H1 (cell line): Measurements from ENCODE around the gene FAT1. TPM values are rescaled to one million over a fixed set of nuclear protein-coding genes. Genes with fewer than 3 reads are reported as not detected.

ENCODE experiments used
- CTCF ChIA-PET: fragments of 300-600 bp; sonication (Branson Sonifier 250); formaldehyde crosslinking; loops from one replicate; lab custom pipeline; 2021; ENCODE audit not compliant: partially characterized antibody; lab: Charles Lee
- POLR2A ChIA-PET: fragments of 300-600 bp; sonication (Branson Sonifier 250); formaldehyde crosslinking; loops from one replicate; lab custom pipeline; 2021; ENCODE audit warnings: inconsistent platforms; ENCODE audit not compliant: partially characterized antibody; lab: Charles Lee
- DNase-seq, 2 experiments: peaks; one replicate each; pipeline versions ENCODE4 v3.0.0 to v3.0.0-alpha.2; 2010 to 2022; ENCODE audit warnings: low spot score in 2 of 2, low read depth in 1 of 2, mixed read lengths in 1 of 2
- FAIRE-seq: peaks from 2 replicates; lab custom pipeline; 2011; peaks lifted over from hg19 to GRCh38; lab: Jason Lieb, UNC
- H2AFZ ChIP-seq: 2 replicates; pipeline ENCODE4 v1.8.1; 2012; ENCODE audit warnings: low read length, inconsistent platforms
- H2AK5ac ChIP-seq: 2 replicates; pipeline ENCODE4 v1.6.1; 2013; ENCODE audit warnings: low read depth, low read length
- H2BK120ac ChIP-seq: replicated peaks from 2 replicates; pipeline ENCODE3; 2013; ENCODE audit warnings: low read depth, low read length, inconsistent platforms
- H2BK12ac ChIP-seq: 2 replicates; pipeline ENCODE4 v1.6.1; 2013; ENCODE audit warnings: low read depth, low read length
- H2BK15ac ChIP-seq: 2 replicates; pipeline ENCODE4 v1.6.1; 2013; ENCODE audit warnings: low read length
- H2BK20ac ChIP-seq: 2 replicates; pipeline ENCODE4 v1.6.1; 2013; ENCODE audit warnings: low read length
- H2BK5ac ChIP-seq: 2 replicates; pipeline ENCODE4 v1.6.1; 2013; ENCODE audit warnings: low read depth, low read length
- H3K14ac ChIP-seq: 2 replicates; pipeline ENCODE4 v1.6.1; 2013; ENCODE audit warnings: inconsistent platforms; ENCODE audit not compliant: insufficient read length
- H3K18ac ChIP-seq: 2 replicates; pipeline ENCODE4 v1.6.1; 2013; ENCODE audit warnings: low read length; ENCODE audit errors: extremely low read depth
- H3K23ac ChIP-seq: 2 replicates; pipeline ENCODE4 v1.6.1; 2013; ENCODE audit warnings: inconsistent platforms; ENCODE audit not compliant: insufficient read length
- H3K23me2 ChIP-seq: 2 replicates; pipeline ENCODE4 v1.6.1; 2013; ENCODE audit warnings: low read depth, low read length
- H3K27ac ChIP-seq: 2 replicates; pipeline ENCODE4 v1.6.1; 2011; ENCODE audit warnings: low read depth, low read length, inconsistent platforms
- H3K27me3 ChIP-seq, 4 experiments: replicated peaks in 1 of 4; 1 replicate in 1 of 4; 2 replicates in 3 of 4; pipeline versions ENCODE4 v1.6.1 to v1.8.1; 2011 to 2013; ENCODE audit warnings: low read length in 3 of 4, mild to moderate bottlenecking in 3 of 4, inconsistent platforms in 2 of 4, mixed read lengths in 2 of 4, moderate library complexity in 1 of 4; ENCODE audit not compliant: control insufficient read depth in 3 of 4, insufficient read depth in 3 of 4; ENCODE audit errors: extremely low read depth in 1 of 4
- H3K36me3 ChIP-seq, 4 experiments: 2 replicates each; pipeline versions ENCODE4 v1.6.1 to v1.8.1; 2011 to 2013; ENCODE audit warnings: mild to moderate bottlenecking in 4 of 4, low read length in 3 of 4, moderate library complexity in 2 of 4, control low read depth in 1 of 4, inconsistent platforms in 1 of 4; ENCODE audit not compliant: insufficient read depth in 4 of 4, control insufficient read depth in 2 of 4
- H3K4ac ChIP-seq: replicated peaks from 2 replicates; pipeline ENCODE3; 2013; ENCODE audit warnings: low read length, low read depth, mixed read lengths, inconsistent platforms; ENCODE audit not compliant: insufficient read length
- H3K4me1 ChIP-seq, 4 experiments: replicated peaks in 1 of 4; 1 replicate in 1 of 4; 2 replicates in 3 of 4; pipeline versions ENCODE4 v1.6.1 to v1.8.1; 2011 to 2013; ENCODE audit warnings: low read length in 3 of 4, inconsistent platforms in 2 of 4, mixed read lengths in 1 of 4; ENCODE audit not compliant: insufficient read depth in 4 of 4, control insufficient read depth in 3 of 4
- H3K4me2 ChIP-seq, 2 experiments: 2 replicates each; pipeline versions ENCODE4 v1.6.1 to v1.8.1; 2011 to 2013; ENCODE audit warnings: low read depth in 2 of 2, low read length in 2 of 2, control low read depth in 1 of 2, inconsistent platforms in 1 of 2, mild to moderate bottlenecking in 1 of 2; ENCODE audit not compliant: insufficient read depth in 1 of 2
- H3K4me3 ChIP-seq, 4 experiments: fragments of 200-600, 300-600 bp in 1 of 4; sonication (generic), shearing (Covaris generic), sonication (Bioruptor Twin) in 1 of 4; 2 replicates each; pipeline versions ENCODE4 v1.5.1 to v1.8.1; 2011 to 2016; ENCODE audit warnings: low read length in 4 of 4, low read depth in 3 of 4, control low read depth in 2 of 4, inconsistent platforms in 2 of 4, mild to moderate bottlenecking in 2 of 4, mixed read lengths in 1 of 4, moderate library complexity in 1 of 4; ENCODE audit not compliant: insufficient read depth in 2 of 4; ENCODE audit errors: extremely low read depth in 1 of 4
- H3K56ac ChIP-seq: replicated peaks from 2 replicates; pipeline ENCODE3; 2013; ENCODE audit warnings: low read depth, mild to moderate bottlenecking, mixed read lengths, low read length, inconsistent platforms; ENCODE audit not compliant: insufficient read length
- H3K79me1 ChIP-seq: 2 replicates; pipeline ENCODE4 v1.6.1; 2013; ENCODE audit warnings: low read depth, low read length, control low read depth
- H3K79me2 ChIP-seq, 2 experiments: 2 replicates each; pipeline versions ENCODE4 v1.6.1 to v1.8.1; 2012 to 2013; ENCODE audit warnings: low read length in 2 of 2, mild to moderate bottlenecking in 2 of 2, inconsistent platforms in 1 of 2; ENCODE audit not compliant: insufficient read depth in 2 of 2, control insufficient read depth in 1 of 2
- H3K9ac ChIP-seq, 4 experiments: replicated peaks in 1 of 4; 1 replicate in 1 of 4; 2 replicates in 3 of 4; pipeline versions ENCODE4 v1.6.1 to v1.8.1; 2011 to 2013; ENCODE audit warnings: low read depth in 3 of 4, low read length in 3 of 4, control low read depth in 2 of 4, mild to moderate bottlenecking in 2 of 4, moderate library complexity in 2 of 4, inconsistent platforms in 1 of 4; ENCODE audit errors: extremely low read depth in 1 of 4
- H3K9me3 ChIP-seq, 2 experiments: 2 replicates each; pipeline versions ENCODE4 v1.6.1 to v1.8.1; 2012 to 2013; ENCODE audit warnings: mild to moderate bottlenecking in 2 of 2, moderate library complexity in 2 of 2, control low read depth in 1 of 2, inconsistent platforms in 1 of 2, low read depth in 1 of 2, low read length in 1 of 2, mixed read lengths in 1 of 2; ENCODE audit not compliant: insufficient read depth in 2 of 2
- H4K20me1 ChIP-seq, 2 experiments: replicated peaks in 1 of 2; 2 replicates each; pipeline versions ENCODE3 to v1.8.1; 2011 to 2013; ENCODE audit warnings: inconsistent platforms in 2 of 2, low read length in 2 of 2, mild to moderate bottlenecking in 1 of 2; ENCODE audit not compliant: insufficient read depth in 2 of 2, control insufficient read depth in 1 of 2
- H4K5ac ChIP-seq: 2 replicates; pipeline ENCODE4 v1.6.1; 2013; ENCODE audit warnings: low read length, low read depth, mixed read lengths, inconsistent platforms; ENCODE audit not compliant: insufficient read length
- H4K8ac ChIP-seq: 2 replicates; pipeline ENCODE4 v1.8.0; 2013; ENCODE audit warnings: mild to moderate bottlenecking, moderate library complexity, low read length, inconsistent platforms; ENCODE audit not compliant: insufficient read depth; ENCODE audit errors: extremely low read depth
- H4K91ac ChIP-seq: replicated peaks from 2 replicates; pipeline ENCODE3; 2013; ENCODE audit warnings: low read length, mixed read lengths, inconsistent platforms; ENCODE audit not compliant: insufficient read length
- CBX8 ChIP-seq: fragments of 300-800, 300-1000 bp; sonication (generic); IDR thresholded peaks from 2 replicates; pipeline ENCODE4 v1.7.1; 2016; ENCODE audit warnings: low read depth, low read length, borderline replicate concordance
- CEBPB ChIP-seq: IDR thresholded peaks from 2 replicates; pipeline ENCODE4 v1.6.1; 2012; ENCODE audit warnings: low read depth, low read length
- CHD1 ChIP-seq: IDR thresholded peaks from 2 replicates; pipeline ENCODE4 v1.6.1; 2012; ENCODE audit warnings: low read depth, low read length, improper control_type of control experiment
- CHD2 ChIP-seq: IDR thresholded peaks from 2 replicates; pipeline ENCODE4 v1.6.1; 2012; ENCODE audit warnings: low read length, improper control_type of control experiment
- EP300 ChIP-seq, 2 experiments: IDR thresholded peaks; 1 replicate in 1 of 2; 2 replicates in 1 of 2; pipeline ENCODE4 v1.6.1; 2011 to 2012; ENCODE audit warnings: low read depth in 2 of 2, low read length in 2 of 2, mild to moderate bottlenecking in 2 of 2, borderline replicate concordance in 1 of 2, inconsistent platforms in 1 of 2, moderate library complexity in 1 of 2
- KDM5A ChIP-seq: fragments of 200-600 bp; IDR thresholded peaks from 2 replicates; pipeline ENCODE4 v1.7.1; 2012; ENCODE audit warnings: mild to moderate bottlenecking, low read length, inconsistent platforms, mixed read lengths
- MAFK ChIP-seq: IDR thresholded peaks from 2 replicates; pipeline ENCODE4 v1.6.1; 2012; ENCODE audit warnings: low read depth, mild to moderate bottlenecking, improper control_type of control experiment, low read length
- PHF8 ChIP-seq: fragments of 200-600 bp; sonication (generic); conservative IDR thresholded peaks from 2 replicates; pipeline ENCODE4 v1.7.1; 2012; ENCODE audit warnings: low read depth, mild to moderate bottlenecking, inconsistent platforms, low read length, moderate library complexity
- WGBS, 2 experiments: shearing (Covaris generic) in 1 of 2; methylation state at CpG; one replicate each; pipeline versions ENCODE4 v1.1.6 to v1.1.7; 2013 to 2015; ENCODE audit warnings: low lambda C conversion rate in 2 of 2, mixed read lengths in 2 of 2, inconsistent platforms in 1 of 2, low coverage in 1 of 2, missing lambda C conversion rate in 1 of 2; ENCODE audit not compliant: insufficient replicate concordance in 2 of 2, insufficient coverage in 1 of 2, insufficient read length in 1 of 2; ENCODE audit errors: extremely low coverage in 1 of 2, missing lambda C conversion rate in 1 of 2; 5-methylcytosine and 5-hydroxymethylcytosine counted together
- polyA plus RNA-seq, 7 experiments: library from polyadenylated mRNA; depleted of rRNA in 3 of 7; stranded (reverse) in 5 of 7; unstranded in 2 of 7; fragments of >200 nt in 5 of 7; fragments of 200-250 nt in 2 of 7; gene quantifications; 1 replicate in 5 of 7; 2 replicates in 1 of 7; 4 replicates in 1 of 7; pipeline versions ENCODE4 v1.2.1 to v1.2.3, GENCODE V29; 2011 to 2013; ENCODE audit warnings: missing spikeins in 2 of 7, mixed read lengths in 2 of 7
- total RNA-seq: library from RNA; stranded (reverse); fragmentation: NEBNext Ultra II Directional; extraction: Animal tissue kit (Norgen Biotek cat#: 25700); gene quantifications from 2 replicates; pipeline ENCODE4 v1.2.1, GENCODE V29; 2021
- TF ChIP-seq, protein P1 (sequence below): IDR thresholded peaks from 2 replicates; pipeline ENCODE4 v1.6.1; 2012; ENCODE audit warnings: inconsistent platforms
- TF ChIP-seq, protein P2 (sequence below), 3 experiments: IDR thresholded peaks; 1 replicate in 2 of 3; 2 replicates in 1 of 3; pipeline versions ENCODE4 v1.5.1 to v1.6.1; 2011; ENCODE audit warnings: low read length in 3 of 3, mild to moderate bottlenecking in 3 of 3, inconsistent platforms in 2 of 3, low read depth in 1 of 3, moderate library complexity in 1 of 3; ENCODE audit not compliant: insufficient read depth in 1 of 3; ENCODE audit errors: control extremely low read depth in 1 of 3

The FAT1 gene
- total and polyA plus RNA-seq, 2 of the 8 experiments (the other 6 are each of a cell fraction or from before 2014, with no cell fraction given) = 94.4 to 137 TPM

- 85% methylated on average over 10 of the region's 10 CpGs; no CpG with 5 or more reads in 1 of the 2 experiments for WGBS, 2 experiments
- TF ChIP-seq CHD1 (no peak), PHF8 (no peak), CHD2 (no peak), MAFK (no peak), CBX8 (no peak), EP300 (IDR thresholded peaks at IDR 0.05; ENCODE audit: borderline replicate concordance in 1 of 2, low read depth in 2 of 2, low read length in 2 of 2) (no peak), CEBPB (no peak), KDM5A (no peak)
- TF ChIP-seq, protein P1, sequence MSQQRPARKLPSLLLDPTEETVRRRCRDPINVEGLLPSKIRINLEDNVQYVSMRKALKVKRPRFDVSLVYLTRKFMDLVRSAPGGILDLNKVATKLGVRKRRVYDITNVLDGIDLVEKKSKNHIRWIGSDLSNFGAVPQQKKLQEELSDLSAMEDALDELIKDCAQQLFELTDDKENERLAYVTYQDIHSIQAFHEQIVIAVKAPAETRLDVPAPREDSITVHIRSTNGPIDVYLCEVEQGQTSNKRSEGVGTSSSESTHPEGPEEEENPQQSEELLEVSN = no peak
- TF ChIP-seq, protein P2, sequence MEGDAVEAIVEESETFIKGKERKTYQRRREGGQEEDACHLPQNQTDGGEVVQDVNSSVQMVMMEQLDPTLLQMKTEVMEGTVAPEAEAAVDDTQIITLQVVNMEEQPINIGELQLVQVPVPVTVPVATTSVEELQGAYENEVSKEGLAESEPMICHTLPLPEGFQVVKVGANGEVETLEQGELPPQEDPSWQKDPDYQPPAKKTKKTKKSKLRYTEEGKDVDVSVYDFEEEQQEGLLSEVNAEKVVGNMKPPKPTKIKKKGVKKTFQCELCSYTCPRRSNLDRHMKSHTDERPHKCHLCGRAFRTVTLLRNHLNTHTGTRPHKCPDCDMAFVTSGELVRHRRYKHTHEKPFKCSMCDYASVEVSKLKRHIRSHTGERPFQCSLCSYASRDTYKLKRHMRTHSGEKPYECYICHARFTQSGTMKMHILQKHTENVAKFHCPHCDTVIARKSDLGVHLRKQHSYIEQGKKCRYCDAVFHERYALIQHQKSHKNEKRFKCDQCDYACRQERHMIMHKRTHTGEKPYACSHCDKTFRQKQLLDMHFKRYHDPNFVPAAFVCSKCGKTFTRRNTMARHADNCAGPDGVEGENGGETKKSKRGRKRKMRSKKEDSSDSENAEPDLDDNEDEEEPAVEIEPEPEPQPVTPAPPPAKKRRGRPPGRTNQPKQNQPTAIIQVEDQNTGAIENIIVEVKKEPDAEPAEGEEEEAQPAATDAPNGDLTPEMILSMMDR (IDR thresholded peaks at IDR 0.05; ENCODE audit: control extremely low read depth in 1 of 3, insufficient read depth in 1 of 3, low read depth in 1 of 3, low read length in 3 of 3) = no peak
Measured at GRCh38 chr4:186569533-186570192, 154.0 kb downstream of the FAT1 start.

More at GRCh38 chr4:186569533-186570192, 154.0 kb downstream of the FAT1 start:
- no peak overlapping the region for H2BK20ac ChIP-seq
- H3K79me1 ChIP-seq = no peaks in the 10 kb centered on the region
- ChIA-PET POLR2A (no interaction called here), CTCF (interaction anchor here (0.7 to 1.8 kb wide), 5 partner anchors 15 to 271 kb away, joined by 3 to 7 read pairs (median 4); partner anchors contain the start of gene MTNR1A)
- H2BK120ac ChIP-seq = no peak overlapping the region
- no peak overlapping the region for H2AFZ ChIP-seq
- H3K36me3 ChIP-seq = no peaks in the 10 kb centered on the region
- no peak overlapping the region for H2BK12ac ChIP-seq
- FAIRE-seq (no peak), DNase-seq (no peak)
- no peak overlapping the region for H3K18ac ChIP-seq
- H3K4me3 ChIP-seq = no peak overlapping the region
- H3K4me2 ChIP-seq = no peak overlapping the region
- no peak overlapping the region for H4K8ac ChIP-seq
- no peaks in the 10 kb centered on the region for H3K79me2 ChIP-seq
- H4K20me1 ChIP-seq = no peaks in the 10 kb centered on the region
- H3K9ac ChIP-seq = no peak overlapping the region
- no peak overlapping the region for H3K27ac ChIP-seq
- no peaks in the 10 kb centered on the region for H3K23me2 ChIP-seq
- no peak overlapping the region for H2BK5ac ChIP-seq
- no peak overlapping the region for H4K91ac ChIP-seq
- H3K23ac ChIP-seq = no peak overlapping the region
- no peaks in the 10 kb centered on the region for H3K27me3 ChIP-seq
- no peak overlapping the region for H3K56ac ChIP-seq
- no peak overlapping the region for H4K5ac ChIP-seq
- H3K9me3 ChIP-seq = no peaks in the 10 kb centered on the region
- H3K4me1 ChIP-seq = no peaks in the 10 kb centered on the region
- no peak overlapping the region for H3K14ac ChIP-seq
- H3K4ac ChIP-seq = no peak overlapping the region
- no peak overlapping the region for H2AK5ac ChIP-seq
- no peak overlapping the region for H2BK15ac ChIP-seq
